ENCODE measurements around the gene GCNA. TPM values are rescaled to one million over a fixed set of nuclear protein-coding genes. Genes with fewer than 3 reads are reported as not detected.

GCNA gene
- total and polyA plus RNA-seq, 10 of the 15 experiments (the other 5 are each of a cell fraction or from before 2014, with no cell fraction given): 0.37 to 1.6 (median 0.90) TPM

DNA sequence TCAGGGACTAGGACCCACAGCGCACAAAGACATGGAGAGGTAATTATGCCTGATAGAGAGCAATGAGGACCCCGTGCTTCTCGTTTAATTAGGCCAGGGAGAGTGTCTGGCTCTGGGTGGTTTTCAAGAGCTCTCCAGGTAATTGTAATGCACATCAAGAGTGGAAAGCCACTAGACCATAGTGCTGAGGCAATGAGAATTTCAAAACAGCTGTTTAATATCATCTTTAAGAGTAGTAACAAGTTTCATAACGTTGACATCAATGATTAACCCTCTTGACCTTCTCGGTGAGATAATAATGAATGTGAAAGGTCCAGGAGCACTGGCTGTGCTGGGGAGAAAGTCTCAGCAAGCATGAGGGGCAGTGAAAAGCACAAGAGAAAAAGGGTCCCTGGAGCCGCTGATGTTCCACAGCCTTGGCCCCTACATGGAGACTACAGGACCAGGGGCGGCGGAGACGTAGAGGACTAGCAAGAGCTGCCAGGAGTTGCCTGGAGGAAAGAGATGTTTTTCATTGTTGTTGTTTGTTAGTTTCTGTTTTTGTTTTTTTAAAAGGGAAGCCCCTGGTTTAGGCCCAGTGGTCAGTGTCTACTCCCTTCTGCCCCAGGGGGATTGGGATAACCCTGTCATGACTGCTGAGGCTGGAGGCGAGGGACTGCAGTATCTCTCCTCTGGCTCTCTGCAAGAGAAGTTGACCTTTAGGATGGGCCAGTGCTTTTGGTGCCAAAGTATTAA, 54.9 kb downstream of the GCNA start (continued):
- TF ChIP-seq CHD2 (IDR thresholded peaks at IDR 0.05; ENCODE audit: borderline replicate concordance, low read depth, low read length) (no peak), ZNF274 (IDR thresholded peaks at IDR 0.05; ENCODE audit: insufficient read depth, insufficient read length) (no peak), CEBPB (IDR thresholded peaks at IDR 0.05; ENCODE audit: borderline replicate concordance in 1 of 2, low read depth in 2 of 2, low read length in 2 of 2) (no peak), MYC (IDR thresholded peaks at IDR 0.05; ENCODE audit: insufficient read depth, insufficient read length, insufficient replicate concordance, low read length, severe bottlenecking) (no peak), PKNOX1 (IDR thresholded peaks at IDR 0.05) (no peak), MEF2B (IDR thresholded peaks at IDR 0.05; ENCODE audit: partially characterized antibody, poor library complexity, severe bottlenecking) (peak; percentile 73), KAT2A (conservative IDR thresholded peaks at IDR 0.05; ENCODE audit: control insufficient read depth, low read depth, low read length) (no peak), STAT3 (IDR thresholded peaks at IDR 0.05; ENCODE audit: low read depth, low read length) (no peak), JUNB (IDR thresholded peaks at IDR 0.05) (peak; percentile 63), PAX8 (IDR thresholded peaks at IDR 0.05) (no peak), NR2C1 (IDR thresholded peaks at IDR 0.05) (no peak), HDAC2 (IDR thresholded peaks at IDR 0.05) (no peak), RUNX3 (IDR thresholded peaks at IDR 0.05; ENCODE audit: low read length) (peak; percentile 19; the same call in 1 of the 2 replicates), SREBF2 (IDR thresholded peaks at IDR 0.05; ENCODE audit: low read length) (no peak), SPI1 (IDR thresholded peaks at IDR 0.05; ENCODE audit: borderline replicate concordance, insufficient read depth, low read depth, low read length) (no peak), RELA (IDR thresholded peaks at IDR 0.05; ENCODE audit: borderline replicate concordance, partially characterized antibody) (no peak), ETV6 (conservative IDR thresholded peaks at IDR 0.05 in 1 of 2, IDR thresholded peaks at IDR 0.05 in 1 of 2; ENCODE audit: borderline replicate concordance in 1 of 2, low read depth in 1 of 2) (no peak), BCLAF1 (IDR thresholded peaks at IDR 0.05) (no peak), SMAD5 (IDR thresholded peaks at IDR 0.05; ENCODE audit: low read depth) (no peak), SUPT20H (IDR thresholded peaks at IDR 0.05; ENCODE audit: borderline replicate concordance, control insufficient read depth, low read depth, low read length) (no peak), LARP7 (IDR thresholded peaks at IDR 0.05) (no peak)
- TF ChIP-seq, protein P1, sequence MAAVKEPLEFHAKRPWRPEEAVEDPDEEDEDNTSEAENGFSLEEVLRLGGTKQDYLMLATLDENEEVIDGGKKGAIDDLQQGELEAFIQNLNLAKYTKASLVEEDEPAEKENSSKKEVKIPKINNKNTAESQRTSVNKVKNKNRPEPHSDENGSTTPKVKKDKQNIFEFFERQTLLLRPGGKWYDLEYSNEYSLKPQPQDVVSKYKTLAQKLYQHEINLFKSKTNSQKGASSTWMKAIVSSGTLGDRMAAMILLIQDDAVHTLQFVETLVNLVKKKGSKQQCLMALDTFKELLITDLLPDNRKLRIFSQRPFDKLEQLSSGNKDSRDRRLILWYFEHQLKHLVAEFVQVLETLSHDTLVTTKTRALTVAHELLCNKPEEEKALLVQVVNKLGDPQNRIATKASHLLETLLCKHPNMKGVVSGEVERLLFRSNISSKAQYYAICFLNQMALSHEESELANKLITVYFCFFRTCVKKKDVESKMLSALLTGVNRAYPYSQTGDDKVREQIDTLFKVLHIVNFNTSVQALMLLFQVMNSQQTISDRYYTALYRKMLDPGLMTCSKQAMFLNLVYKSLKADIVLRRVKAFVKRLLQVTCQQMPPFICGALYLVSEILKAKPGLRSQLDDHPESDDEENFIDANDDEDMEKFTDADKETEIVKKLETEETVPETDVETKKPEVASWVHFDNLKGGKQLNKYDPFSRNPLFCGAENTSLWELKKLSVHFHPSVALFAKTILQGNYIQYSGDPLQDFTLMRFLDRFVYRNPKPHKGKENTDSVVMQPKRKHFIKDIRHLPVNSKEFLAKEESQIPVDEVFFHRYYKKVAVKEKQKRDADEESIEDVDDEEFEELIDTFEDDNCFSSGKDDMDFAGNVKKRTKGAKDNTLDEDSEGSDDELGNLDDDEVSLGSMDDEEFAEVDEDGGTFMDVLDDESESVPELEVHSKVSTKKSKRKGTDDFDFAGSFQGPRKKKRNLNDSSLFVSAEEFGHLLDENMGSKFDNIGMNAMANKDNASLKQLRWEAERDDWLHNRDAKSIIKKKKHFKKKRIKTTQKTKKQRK (IDR thresholded peaks at IDR 0.05; ENCODE audit: low read depth, low read length): no peak
- TF ChIP-seq, protein P2, sequence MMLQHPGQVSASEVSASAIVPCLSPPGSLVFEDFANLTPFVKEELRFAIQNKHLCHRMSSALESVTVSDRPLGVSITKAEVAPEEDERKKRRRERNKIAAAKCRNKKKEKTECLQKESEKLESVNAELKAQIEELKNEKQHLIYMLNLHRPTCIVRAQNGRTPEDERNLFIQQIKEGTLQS (IDR thresholded peaks at IDR 0.05; ENCODE audit: borderline replicate concordance, extremely low read depth, low read depth, low read length): no peak
